Measurements from ENCODE around the gene RABGAP1L.
"Not testable (repeated sequence)": the region's sequence is repeated elsewhere in the genome, so short reads cannot be mapped to it uniquely, and the experiment has no call there.

Gene RABGAP1L

GRCh38 chr1:174301295-174302077, 142.2 kb downstream of the RABGAP1L start:
- POLR2A ChIA-PET = no interaction called here
- no peak for DNase-seq (ENCODE audit: low read depth, low spot score)

GRCh38 chr1:174308604-174309003, 149.3 kb downstream of the RABGAP1L start:
- DNase-seq (ENCODE audit: low read depth, low spot score) = no peak
- H3K4me3 ChIP-seq (ENCODE audit: low read depth, low read length) = no peak overlapping the region
- POLR2A ChIA-PET = no interaction called here
- TF ChIP-seq CTCF (IDR thresholded peaks at IDR 0.05; ENCODE audit: insufficient read depth, low read length, missing control alignments) = no peak
- CTCF ChIA-PET = no interaction called here

More at GRCh38 chr1:174301295-174302077, 142.2 kb downstream of the RABGAP1L start:
- H3K4me3 ChIP-seq (ENCODE audit: low read depth, low read length) = no peak overlapping the region
- CTCF ChIA-PET = no interaction called here
- TF ChIP-seq CTCF (IDR thresholded peaks at IDR 0.05; ENCODE audit: insufficient read depth, low read length, missing control alignments) = no peak

GRCh38 chr1:174309490-174309889, 150.2 kb downstream of the RABGAP1L start:
- H3K4me3 ChIP-seq (ENCODE audit: low read depth, low read length) = no peak overlapping the region
- ChIA-PET CTCF (no interaction called here), POLR2A (no interaction called here)
- TF ChIP-seq CTCF (IDR thresholded peaks at IDR 0.05; ENCODE audit: insufficient read depth, low read length, missing control alignments) = no peak
- no peak for DNase-seq (ENCODE audit: low read depth, low spot score)

GRCh38 chr1:174314433-174314832, 155.1 kb downstream of the RABGAP1L start:
- POLR2A ChIA-PET = no interaction called here
- DNase-seq (ENCODE audit: low read depth, low spot score) = no peak
- H3K4me3 ChIP-seq (ENCODE audit: low read depth, low read length) = no peak overlapping the region
- TF ChIP-seq CTCF (IDR thresholded peaks at IDR 0.05; ENCODE audit: insufficient read depth, low read length, missing control alignments) = no peak
- CTCF ChIA-PET = no interaction called here

GRCh38 chr1:174315239-174315638, 155.9 kb downstream of the RABGAP1L start:
- POLR2A ChIA-PET = no interaction called here
- no peak for DNase-seq (ENCODE audit: low read depth, low spot score)
- CTCF ChIA-PET = no interaction called here
- H3K4me3 ChIP-seq (ENCODE audit: low read depth, low read length) = no peak overlapping the region
- TF ChIP-seq CTCF (IDR thresholded peaks at IDR 0.05; ENCODE audit: insufficient read depth, low read length, missing control alignments) = no peak

- CTCF ChIA-PET; DNase-seq (ENCODE audit: low read depth, low spot score); H3K4me3 ChIP-seq (ENCODE audit: low read depth, low read length); POLR2A ChIA-PET: not testable (repeated sequence)
These were observed 161.6 kb downstream of the RABGAP1L start for GRCh38 chr1:174320897-174321296.
